ENCODE results near the gene ZNF446.
"Not testable (repeated sequence)": the region's sequence is repeated elsewhere in the genome, so short reads cannot be mapped to it uniquely, and the experiment has no call there.

Gene ZNF446

DNA sequence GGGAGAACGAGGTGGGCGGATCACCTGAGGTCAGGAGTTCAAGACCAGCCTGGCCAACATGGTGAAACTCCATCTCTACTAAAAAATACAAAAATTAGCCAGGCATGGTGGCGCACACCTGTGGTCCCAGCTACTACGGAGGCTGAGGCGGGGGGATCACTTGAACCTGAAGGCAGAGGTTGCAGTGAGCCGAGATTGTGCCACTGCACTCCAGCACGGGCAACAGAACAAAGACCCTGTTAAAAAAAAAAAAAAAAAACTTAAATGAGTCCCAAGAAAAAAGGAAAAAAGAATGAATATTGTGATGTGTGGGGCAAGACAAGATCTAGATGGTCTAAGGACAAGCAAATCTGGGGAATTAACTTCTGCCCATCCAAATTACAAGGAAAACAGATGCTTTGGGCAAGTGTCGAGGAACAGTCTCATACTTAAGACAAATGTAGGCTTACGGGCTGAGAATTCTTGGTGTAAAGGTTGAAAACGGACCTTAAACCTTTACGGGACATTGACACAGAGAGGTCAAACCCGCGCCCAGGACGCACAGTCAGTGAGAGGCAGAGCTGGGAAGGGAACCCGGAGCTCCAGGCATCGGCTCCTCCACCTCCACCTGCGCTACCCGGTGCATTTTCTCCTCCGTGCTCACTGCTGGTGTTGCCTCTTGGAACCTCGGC, 9.9 kb upstream of the ZNF446 start:
- H3K4me3 ChIP-seq (ENCODE audit: control insufficient read depth, low read depth, low read length) = peak overlapping the region; percentile 65
- TF ChIP-seq, protein P1, sequence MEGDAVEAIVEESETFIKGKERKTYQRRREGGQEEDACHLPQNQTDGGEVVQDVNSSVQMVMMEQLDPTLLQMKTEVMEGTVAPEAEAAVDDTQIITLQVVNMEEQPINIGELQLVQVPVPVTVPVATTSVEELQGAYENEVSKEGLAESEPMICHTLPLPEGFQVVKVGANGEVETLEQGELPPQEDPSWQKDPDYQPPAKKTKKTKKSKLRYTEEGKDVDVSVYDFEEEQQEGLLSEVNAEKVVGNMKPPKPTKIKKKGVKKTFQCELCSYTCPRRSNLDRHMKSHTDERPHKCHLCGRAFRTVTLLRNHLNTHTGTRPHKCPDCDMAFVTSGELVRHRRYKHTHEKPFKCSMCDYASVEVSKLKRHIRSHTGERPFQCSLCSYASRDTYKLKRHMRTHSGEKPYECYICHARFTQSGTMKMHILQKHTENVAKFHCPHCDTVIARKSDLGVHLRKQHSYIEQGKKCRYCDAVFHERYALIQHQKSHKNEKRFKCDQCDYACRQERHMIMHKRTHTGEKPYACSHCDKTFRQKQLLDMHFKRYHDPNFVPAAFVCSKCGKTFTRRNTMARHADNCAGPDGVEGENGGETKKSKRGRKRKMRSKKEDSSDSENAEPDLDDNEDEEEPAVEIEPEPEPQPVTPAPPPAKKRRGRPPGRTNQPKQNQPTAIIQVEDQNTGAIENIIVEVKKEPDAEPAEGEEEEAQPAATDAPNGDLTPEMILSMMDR (conservative IDR thresholded peaks at IDR 0.05; ENCODE audit: control insufficient read depth, insufficient read depth, low read depth, low read length) = no peak
- no peak for DNase-seq (ENCODE audit: low read depth)

DNA sequence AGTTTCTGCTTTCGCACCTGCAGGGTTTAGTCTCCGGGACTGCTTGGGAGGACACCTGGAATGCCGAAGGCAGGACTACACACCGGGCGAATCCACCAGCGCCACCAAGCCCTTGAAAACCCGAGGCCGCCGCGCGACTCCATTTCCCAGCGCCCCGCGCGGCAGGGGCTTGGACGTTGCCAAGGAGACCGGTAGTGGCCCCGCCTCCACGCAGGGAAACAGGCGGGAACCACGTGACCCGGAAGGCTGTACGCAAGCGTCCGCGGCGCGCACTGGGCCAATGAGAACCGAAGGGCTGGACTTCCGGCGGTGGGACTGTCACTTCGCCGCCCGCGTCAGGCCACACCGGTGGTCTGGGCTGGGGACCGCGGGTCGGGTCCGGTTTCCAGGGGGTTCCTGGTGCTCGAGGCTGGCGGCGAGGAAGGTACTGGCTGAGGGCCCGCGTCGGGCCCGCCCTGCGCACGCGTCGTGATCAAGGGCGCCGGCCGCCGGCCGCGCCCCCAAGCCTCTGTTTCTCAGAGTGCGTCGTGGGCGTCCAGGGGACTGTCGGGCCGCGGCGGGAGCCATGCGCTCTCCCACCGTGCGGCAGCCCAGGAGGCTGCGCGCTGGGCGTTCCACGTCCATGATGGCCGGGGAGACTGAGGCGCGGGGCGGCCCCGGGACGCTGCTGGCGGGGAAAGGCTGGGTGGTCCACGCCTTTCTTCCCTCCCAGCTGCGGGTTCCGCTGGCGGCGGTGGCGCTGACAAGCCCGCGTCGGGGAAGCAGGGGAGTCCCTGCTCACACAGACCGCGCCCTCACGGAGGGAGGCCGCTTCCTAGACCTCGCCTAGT, 9.2 kb upstream of the ZNF446 start, which contains the start of gene ZNF324:
Gene ZNF324 (plus strand): TSS at position 321 of the 830 bp plus-strand sequence. CDS start 2,106 bp downstream, outside the sequence.
- TF ChIP-seq, protein P1 (conservative IDR thresholded peaks at IDR 0.05; ENCODE audit: control insufficient read depth, insufficient read depth, low read depth, low read length) = no peak
- peak; percentile 93 for DNase-seq (ENCODE audit: low read depth)
- peak within 1 kb of the TSS; percentile 65 for H3K4me3 ChIP-seq (ENCODE audit: control insufficient read depth, low read depth, low read length)

DNA sequence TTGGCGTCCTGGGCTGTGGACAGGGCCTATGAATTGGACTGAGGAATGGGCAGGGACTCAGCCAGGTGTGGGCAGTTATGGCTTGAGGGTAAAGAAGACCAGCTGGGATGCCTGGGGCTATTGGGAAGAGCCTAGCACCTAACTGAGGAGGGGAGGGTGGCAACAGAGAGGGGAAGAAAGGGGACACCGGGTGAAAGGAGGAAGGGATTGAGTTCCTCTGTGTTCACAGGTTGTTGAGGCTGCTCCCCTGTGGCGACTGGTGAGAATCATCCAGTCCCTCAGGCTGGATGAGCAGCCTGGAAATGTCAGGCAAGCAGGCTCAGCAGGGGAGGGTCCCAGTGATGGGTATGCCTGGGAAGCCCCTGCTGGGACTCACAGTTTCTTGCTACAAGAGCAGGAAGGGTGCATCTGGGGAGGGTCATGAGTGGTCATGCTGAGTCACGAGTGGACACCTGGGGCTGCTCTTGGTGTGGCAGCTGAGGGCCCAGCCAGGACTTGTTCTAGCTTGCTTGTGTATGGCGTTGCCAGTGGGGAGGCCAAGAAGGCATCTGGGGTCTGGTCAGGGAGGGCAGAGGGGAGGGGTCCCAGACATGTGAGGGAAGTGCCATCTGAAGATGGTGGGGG, 7.8 kb upstream of the ZNF446 start:
- no peak for DNase-seq (ENCODE audit: low read depth)
- TF ChIP-seq, protein P1 (conservative IDR thresholded peaks at IDR 0.05; ENCODE audit: control insufficient read depth, insufficient read depth, low read depth, low read length) = no peak
- H3K4me3 ChIP-seq (ENCODE audit: control insufficient read depth, low read depth, low read length) = peak overlapping the region; percentile 2

DNA sequence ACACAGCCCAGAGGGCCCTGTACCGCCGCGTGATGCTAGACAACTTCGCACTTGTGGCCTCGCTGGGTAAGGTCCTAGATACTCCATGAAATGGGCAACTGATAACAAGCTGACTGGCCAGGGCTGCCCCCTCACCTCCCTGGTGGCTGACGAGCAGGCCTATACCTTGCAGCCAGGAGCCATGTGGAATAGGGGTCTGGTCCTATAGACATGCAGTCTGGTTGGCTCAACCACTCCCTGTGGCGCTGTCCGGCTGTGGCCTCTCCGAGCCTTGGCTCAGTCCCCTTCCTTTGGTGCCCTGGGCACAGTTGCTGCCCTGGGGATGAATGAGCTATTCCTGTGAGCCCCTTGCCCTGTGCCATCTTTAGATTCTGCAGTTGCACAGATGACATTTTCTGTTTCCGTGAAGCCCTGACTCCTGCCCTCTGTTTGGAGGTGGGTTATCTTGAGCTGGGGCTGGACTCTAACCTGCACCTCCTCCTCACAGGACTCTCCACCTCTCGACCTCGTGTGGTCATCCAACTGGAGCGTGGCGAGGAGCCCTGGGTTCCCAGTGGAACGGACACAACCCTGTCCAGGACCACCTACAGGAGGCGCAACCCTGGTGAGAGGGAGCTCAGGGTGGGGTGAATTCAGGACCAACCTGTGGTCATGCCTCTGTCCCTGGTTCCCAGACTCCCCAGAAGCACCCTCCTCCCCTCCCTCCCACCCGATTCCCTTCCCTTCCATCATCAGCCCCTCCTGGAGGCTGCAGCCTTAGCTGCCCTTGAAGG, 6.7 kb upstream of the ZNF446 start:
- H3K4me3 ChIP-seq (ENCODE audit: control insufficient read depth, low read depth, low read length) = no peak overlapping the region
- TF ChIP-seq, protein P1 (conservative IDR thresholded peaks at IDR 0.05; ENCODE audit: control insufficient read depth, insufficient read depth, low read depth, low read length) = no peak
- DNase-seq (ENCODE audit: low read depth) = no peak

DNA sequence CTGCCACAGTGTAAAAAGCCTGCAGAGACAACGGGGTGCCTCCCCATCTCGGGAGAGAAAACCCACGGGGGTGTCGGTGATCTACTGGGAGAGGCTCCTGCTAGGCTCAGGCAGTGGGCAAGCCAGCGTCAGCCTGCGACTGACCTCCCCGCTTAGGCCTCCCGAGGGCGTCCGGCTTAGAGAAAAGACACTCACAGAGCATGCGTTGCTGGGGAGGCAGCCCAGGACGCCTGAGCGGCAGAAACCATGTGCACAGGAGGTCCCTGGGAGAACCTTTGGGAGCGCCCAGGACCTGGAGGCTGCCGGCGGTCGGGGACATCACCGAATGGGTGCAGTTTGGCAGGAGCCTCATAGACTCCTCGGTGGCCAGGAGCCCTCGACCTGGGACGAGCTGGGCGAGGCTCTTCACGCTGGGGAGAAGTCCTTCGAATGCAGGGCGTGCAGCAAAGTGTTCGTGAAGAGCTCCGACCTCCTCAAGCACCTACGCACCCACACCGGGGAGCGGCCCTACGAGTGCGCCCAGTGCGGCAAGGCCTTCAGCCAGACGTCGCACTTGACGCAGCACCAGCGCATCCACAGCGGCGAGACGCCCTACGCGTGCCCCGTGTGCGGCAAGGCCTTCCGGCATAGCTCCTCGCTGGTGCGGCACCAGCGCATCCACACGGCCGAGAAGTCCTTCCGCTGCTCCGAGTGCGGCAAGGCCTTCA, 5.2 kb upstream of the ZNF446 start:
- H3K4me3 ChIP-seq (ENCODE audit: control insufficient read depth, low read depth, low read length); DNase-seq (ENCODE audit: low read depth): not testable (repeated sequence)

DNA sequence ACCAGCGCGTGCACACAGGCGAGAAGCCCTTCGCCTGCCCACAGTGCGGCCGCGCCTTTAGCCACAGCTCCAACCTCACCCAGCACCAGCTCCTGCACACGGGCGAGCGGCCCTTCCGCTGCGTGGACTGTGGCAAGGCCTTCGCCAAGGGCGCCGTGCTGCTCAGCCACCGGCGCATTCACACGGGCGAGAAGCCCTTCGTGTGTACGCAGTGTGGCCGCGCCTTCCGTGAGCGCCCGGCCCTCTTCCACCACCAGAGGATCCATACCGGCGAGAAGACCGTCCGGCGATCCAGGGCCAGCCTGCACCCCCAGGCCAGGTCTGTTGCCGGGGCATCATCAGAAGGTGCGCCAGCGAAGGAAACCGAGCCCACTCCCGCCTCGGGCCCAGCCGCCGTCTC, 4.4 kb upstream of the ZNF446 start:
- H3K4me3 ChIP-seq (ENCODE audit: control insufficient read depth, low read depth, low read length) = no peak overlapping the region
- DNase-seq (ENCODE audit: low read depth) = no peak
- TF ChIP-seq, protein P1 (conservative IDR thresholded peaks at IDR 0.05; ENCODE audit: control insufficient read depth, insufficient read depth, low read depth, low read length) = no peak

All from fibroblast of mammary gland (primary cell).